CD14-positive monocyte (primary cell): Measurements from ENCODE around the gene RNF217. TPM values are rescaled to one million over a fixed set of nuclear protein-coding genes. Genes with fewer than 3 reads are reported as not detected.

Experiments
- DNase-seq, 3 donors: peaks; one replicate each; pipeline ENCODE4 v3.0.0-alpha.2; 2011 to 2022
- H2AFZ ChIP-seq: 2 replicates; pipeline ENCODE4 v1.6.0; 2012; ENCODE audit warnings: mild to moderate bottlenecking, low read depth, low read length, inconsistent platforms; ENCODE audit not compliant: insufficient read depth, poor library complexity, severe bottlenecking
- H3K27ac ChIP-seq, 2 donors: 1 replicate in 1 of 2; 2 replicates in 1 of 2; pipeline ENCODE4 v1.5.1; 2012 to 2013; ENCODE audit warnings: low read length in 2 of 2, control low read depth in 1 of 2, inconsistent platforms in 1 of 2, low read depth in 1 of 2, mild to moderate bottlenecking in 1 of 2
- H3K27me3 ChIP-seq, 2 donors: one replicate each; pipeline versions ENCODE4 v1.6.0 to v1.6.1; 2011 to 2013; ENCODE audit warnings: low read length in 2 of 2; ENCODE audit not compliant: control insufficient read depth in 2 of 2, insufficient read depth in 2 of 2
- H3K36me3 ChIP-seq, 2 donors: replicated peaks in 1 of 2; 1 replicate in 1 of 2; 2 replicates in 1 of 2; pipeline versions ENCODE4 v1.5.1 to v1.6.1; 2012 to 2013; ENCODE audit warnings: low read length in 2 of 2, control low read depth in 1 of 2, inconsistent platforms in 1 of 2, mild to moderate bottlenecking in 1 of 2; ENCODE audit not compliant: insufficient read depth in 2 of 2, control insufficient read depth in 1 of 2
- H3K4me1 ChIP-seq, 2 donors: 1 replicate in 1 of 2; 2 replicates in 1 of 2; pipeline versions ENCODE4 v1.5.1 to v1.6.1; 2012 to 2013; ENCODE audit warnings: low read length in 2 of 2, control low read depth in 1 of 2, inconsistent platforms in 1 of 2, mild to moderate bottlenecking in 1 of 2, moderate library complexity in 1 of 2; ENCODE audit not compliant: insufficient read depth in 2 of 2, control insufficient read depth in 1 of 2
- H3K4me2 ChIP-seq: replicated peaks from 2 replicates; pipeline ENCODE3; 2012; ENCODE audit warnings: low read length, moderate library complexity, mild to moderate bottlenecking; ENCODE audit not compliant: poor library complexity, severe bottlenecking; ENCODE audit errors: extremely low read depth
- H3K4me3 ChIP-seq, 3 experiments: fragments of 200-600 bp in 1 of 3; sonication (generic) in 1 of 3; replicated peaks in 1 of 3; 1 replicate in 2 of 3; 2 replicates in 1 of 3; pipeline ENCODE4 v1.5.1; 2011 to 2013; ENCODE audit warnings: low read length in 3 of 3, mild to moderate bottlenecking in 3 of 3, control low read depth in 2 of 3, low read depth in 2 of 3, inconsistent platforms in 1 of 3, moderate library complexity in 1 of 3
- H3K79me2 ChIP-seq: 2 replicates; pipeline ENCODE4 v1.6.0; 2012; ENCODE audit warnings: mild to moderate bottlenecking, control low read depth, inconsistent platforms, low read length, moderate library complexity; ENCODE audit not compliant: insufficient read depth
- H3K9ac ChIP-seq: 2 replicates; pipeline ENCODE4 v1.6.0; 2017; ENCODE audit warnings: low read length, mild to moderate bottlenecking; ENCODE audit not compliant: insufficient read depth, poor library complexity, severe bottlenecking
- H3K9me3 ChIP-seq, 2 donors: replicated peaks in 1 of 2; 1 replicate in 1 of 2; 2 replicates in 1 of 2; pipeline versions ENCODE4 v1.5.1 to v1.6.1; 2012 to 2013; ENCODE audit warnings: low read length in 2 of 2, control low read depth in 1 of 2; ENCODE audit not compliant: control insufficient read depth in 1 of 2, insufficient read depth in 1 of 2
- H4K20me1 ChIP-seq: 2 replicates; pipeline ENCODE4 v1.6.0; 2012; ENCODE audit warnings: mild to moderate bottlenecking, low read length, control low read depth, moderate library complexity; ENCODE audit not compliant: insufficient read depth
- H3K27ac Mint-ChIP-seq, 7 donors: one replicate each; pipeline ENCODE4 v1.8.0; 2020; ENCODE audit warnings: mild to moderate bottlenecking in 7 of 7, mixed read lengths in 7 of 7, moderate library complexity in 6 of 7, inconsistent platforms in 2 of 7
- H3K27me3 Mint-ChIP-seq, 3 donors: one replicate each; pipeline ENCODE4 v1.8.0; 2021 to 2022; ENCODE audit warnings: low read depth in 3 of 3, mild to moderate bottlenecking in 3 of 3, mixed read lengths in 3 of 3, moderate library complexity in 3 of 3, inconsistent platforms in 1 of 3
- H3K36me3 Mint-ChIP-seq, 2 donors: one replicate each; pipeline ENCODE4 v1.8.0; 2020; ENCODE audit warnings: mixed read lengths in 2 of 2, inconsistent platforms in 1 of 2, mild to moderate bottlenecking in 1 of 2
- H3K4me1 Mint-ChIP-seq: one replicate; pipeline ENCODE4 v1.8.0; 2020; ENCODE audit warnings: mild to moderate bottlenecking, mixed read lengths
- H3K4me3 Mint-ChIP-seq, 2 donors: one replicate each; pipeline ENCODE4 v1.8.0; 2020; ENCODE audit warnings: mild to moderate bottlenecking in 2 of 2, mixed read lengths in 2 of 2, moderate library complexity in 1 of 2
- H3K9me3 Mint-ChIP-seq, 7 donors: one replicate each; pipeline ENCODE4 v1.8.0; 2020 to 2022; ENCODE audit warnings: mixed read lengths in 7 of 7, mild to moderate bottlenecking in 6 of 7, moderate library complexity in 6 of 7, inconsistent platforms in 2 of 7
- WGBS: methylation state at CpG from one replicate; pipeline ENCODE4 v1.1.5; 2013; ENCODE audit warnings: missing lambda C conversion rate; ENCODE audit not compliant: insufficient coverage; 5-methylcytosine and 5-hydroxymethylcytosine counted together
- intact Hi-C, 2 donors: fragments of 100-400 bp; cut with micrococcal nuclease; formaldehyde crosslinking; loops; one replicate each; pipeline versions ENCODE4 v1.15.0 to v1.15.1; 2023
- polyA plus RNA-seq, 3 donors: library from polyadenylated mRNA; depleted of rRNA in 1 of 3; unstranded in 2 of 3; stranded (reverse) in 1 of 3; fragments of 300-500 nt in 2 of 3; fragments of >200 nt in 1 of 3; fragmentation: Illumina TruSeq in 2 of 3; gene quantifications; 1 replicate in 2 of 3; 2 replicates in 1 of 3; pipeline ENCODE4 v1.2.3, GENCODE V29; 2012 to 2021
- TF ChIP-seq, protein P1 (sequence below): fragments of 200-600 bp; IDR thresholded peaks from one replicate; pipeline ENCODE4 v1.8.0; 2022; ENCODE audit warnings: antibody characterized with exemption, mild to moderate bottlenecking

Gene RNF217
- polyA plus RNA-seq, 3 donors, result 2.2 to 11.6 (median 3.3) TPM

DNA sequence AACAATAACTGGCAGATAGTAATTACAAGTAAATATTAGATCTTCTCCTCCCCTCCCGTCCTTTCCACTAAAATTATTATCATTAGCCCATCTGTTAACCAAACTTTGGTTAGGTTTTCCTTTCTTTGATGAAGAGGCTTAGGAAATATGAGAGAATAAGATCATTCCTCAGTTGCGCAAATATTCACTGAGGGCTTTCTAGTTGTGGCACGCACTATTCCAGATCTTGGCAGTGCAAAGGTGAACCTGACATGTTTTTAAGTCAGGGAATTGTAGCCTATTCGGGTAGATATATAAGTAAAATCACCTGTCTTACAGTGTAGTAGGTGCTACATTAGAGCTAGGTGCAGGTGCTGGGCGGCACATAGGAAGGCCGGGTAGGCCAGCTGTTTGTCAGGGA lies 31.1 kb downstream of the RNF217 start:
- Histone ChIP-seq H4K20me1 (no peaks in the 10 kb centered on the region), H3K4me1 (no peaks in the 10 kb centered on the region), H3K4me2 (no peak overlapping the region), H2AFZ (no peak overlapping the region), H3K36me3 (peaks cover 0 to 2% of the 10 kb centered on the region in 2 donors), H3K27ac (no peak overlapping the region), H3K79me2 (peaks cover 10% of the 10 kb centered on the region), H3K27me3 (no peaks in the 10 kb centered on the region), H3K4me3 (no peak overlapping the region), H3K9ac (no peak overlapping the region), H3K9me3 (no peaks in the 10 kb centered on the region)
- Mint-ChIP-seq H3K9me3 (no peaks in the 10 kb centered on the region), H3K4me3 (no peak overlapping the region), H3K27ac (no peak overlapping the region), H3K4me1 (peaks cover 8% of the 10 kb centered on the region), H3K27me3 (no peaks in the 10 kb centered on the region), H3K36me3 (peaks cover 18 to 21% of the 10 kb centered on the region in 2 donors)
- WGBS, result 100% methylated on average over 5 of the region's 6 CpGs
- intact Hi-C loops, result no loop called here
- TF ChIP-seq, protein P1, sequence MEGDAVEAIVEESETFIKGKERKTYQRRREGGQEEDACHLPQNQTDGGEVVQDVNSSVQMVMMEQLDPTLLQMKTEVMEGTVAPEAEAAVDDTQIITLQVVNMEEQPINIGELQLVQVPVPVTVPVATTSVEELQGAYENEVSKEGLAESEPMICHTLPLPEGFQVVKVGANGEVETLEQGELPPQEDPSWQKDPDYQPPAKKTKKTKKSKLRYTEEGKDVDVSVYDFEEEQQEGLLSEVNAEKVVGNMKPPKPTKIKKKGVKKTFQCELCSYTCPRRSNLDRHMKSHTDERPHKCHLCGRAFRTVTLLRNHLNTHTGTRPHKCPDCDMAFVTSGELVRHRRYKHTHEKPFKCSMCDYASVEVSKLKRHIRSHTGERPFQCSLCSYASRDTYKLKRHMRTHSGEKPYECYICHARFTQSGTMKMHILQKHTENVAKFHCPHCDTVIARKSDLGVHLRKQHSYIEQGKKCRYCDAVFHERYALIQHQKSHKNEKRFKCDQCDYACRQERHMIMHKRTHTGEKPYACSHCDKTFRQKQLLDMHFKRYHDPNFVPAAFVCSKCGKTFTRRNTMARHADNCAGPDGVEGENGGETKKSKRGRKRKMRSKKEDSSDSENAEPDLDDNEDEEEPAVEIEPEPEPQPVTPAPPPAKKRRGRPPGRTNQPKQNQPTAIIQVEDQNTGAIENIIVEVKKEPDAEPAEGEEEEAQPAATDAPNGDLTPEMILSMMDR, result no peak
- no peak for DNase-seq

DNA sequence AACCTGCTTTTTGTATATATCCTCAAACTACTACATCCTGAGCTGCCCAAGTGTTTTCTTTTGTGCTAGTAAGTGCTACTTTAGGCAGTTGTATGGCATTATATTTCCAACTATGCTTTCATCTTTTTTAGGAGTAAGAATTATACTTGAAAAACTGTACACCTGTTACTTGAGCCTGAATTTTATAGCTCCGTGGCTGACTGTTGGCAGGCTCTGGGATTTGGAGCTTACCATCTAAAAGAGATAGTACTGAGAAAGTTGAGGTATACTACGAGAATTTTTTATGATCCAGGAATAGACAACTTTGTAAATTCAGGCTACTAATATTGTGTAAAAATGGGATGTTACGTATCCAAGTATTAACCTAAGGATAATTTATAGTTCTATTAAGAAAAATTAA lies 32.4 kb downstream of the RNF217 start:
- Mint-ChIP-seq H3K4me1 (peaks cover 7% of the 10 kb centered on the region), H3K27ac (no peak overlapping the region), H3K9me3 (no peaks in the 10 kb centered on the region), H3K36me3 (peaks cover 18 to 21% of the 10 kb centered on the region in 2 donors), H3K4me3 (no peak overlapping the region), H3K27me3 (no peaks in the 10 kb centered on the region)
- peaks cover 0 to 2% of the 10 kb centered on the region in 2 donors for H3K36me3 ChIP-seq
- DNase-seq, result no peak
- no peak overlapping the region for H3K9ac ChIP-seq
- no CpG with 5 or more reads among the region's 3 CpGs for WGBS
- no peak overlapping the region for H3K4me3 ChIP-seq
- H2AFZ ChIP-seq, result no peak overlapping the region
- no peaks in the 10 kb centered on the region for H3K9me3 ChIP-seq
- H3K27ac ChIP-seq, result no peak overlapping the region
- no peak overlapping the region for H3K4me2 ChIP-seq
- peaks cover 10% of the 10 kb centered on the region for H3K79me2 ChIP-seq
- no peaks in the 10 kb centered on the region for H3K4me1 ChIP-seq
- intact Hi-C loops, result no loop called here
- H3K27me3 ChIP-seq, result no peaks in the 10 kb centered on the region
- H4K20me1 ChIP-seq, result no peaks in the 10 kb centered on the region
- TF ChIP-seq, protein P1, result no peak
